ENCODE results near the gene SLC45A2.

SLC45A2 gene

DNA sequence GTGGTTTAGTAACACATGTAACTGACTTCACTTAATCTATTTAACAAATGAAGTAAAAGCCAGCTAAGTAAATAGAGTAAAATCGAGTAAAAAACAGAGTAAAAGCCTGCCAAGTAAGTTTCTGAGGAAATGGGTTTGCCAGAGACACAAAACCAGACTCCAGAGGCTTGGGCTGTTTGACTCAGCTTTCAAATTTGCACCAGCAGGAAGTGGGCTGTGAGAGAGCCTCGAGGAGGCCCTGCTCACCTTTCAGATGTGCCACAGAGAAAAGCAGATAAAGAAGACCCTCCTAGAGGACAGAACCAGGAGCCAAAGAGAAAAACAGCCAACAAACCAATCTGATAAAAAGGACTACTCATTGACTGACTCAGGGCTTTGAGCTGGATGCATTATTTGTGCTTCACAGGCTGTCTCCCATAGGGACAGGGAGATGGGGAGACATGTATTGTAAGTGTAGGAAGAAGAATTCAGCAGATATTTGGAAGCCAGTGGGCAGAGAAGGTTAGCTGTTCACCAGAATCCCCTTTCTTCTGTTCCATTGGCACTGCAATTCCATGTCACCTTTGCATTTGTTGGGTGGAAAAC, 37.7 kb upstream of the SLC45A2 start:
- no peaks in the 10 kb centered on the region for H3K79me2 ChIP-seq (ENCODE audit: insufficient read depth, low read length)
- no peaks in the 10 kb centered on the region for H3K9me2 ChIP-seq (ENCODE audit: low read depth, low read length)
- no peaks in the 10 kb centered on the region for H4K20me1 ChIP-seq (ENCODE audit: insufficient read depth, low read length)
- H3K9me3 ChIP-seq (ENCODE audit: low read length): no peaks in the 10 kb centered on the region
- no peak for TF ChIP-seq EZH2 (IDR thresholded peaks at IDR 0.05; ENCODE audit: borderline replicate concordance, low read length)
- TF ChIP-seq, protein P1, sequence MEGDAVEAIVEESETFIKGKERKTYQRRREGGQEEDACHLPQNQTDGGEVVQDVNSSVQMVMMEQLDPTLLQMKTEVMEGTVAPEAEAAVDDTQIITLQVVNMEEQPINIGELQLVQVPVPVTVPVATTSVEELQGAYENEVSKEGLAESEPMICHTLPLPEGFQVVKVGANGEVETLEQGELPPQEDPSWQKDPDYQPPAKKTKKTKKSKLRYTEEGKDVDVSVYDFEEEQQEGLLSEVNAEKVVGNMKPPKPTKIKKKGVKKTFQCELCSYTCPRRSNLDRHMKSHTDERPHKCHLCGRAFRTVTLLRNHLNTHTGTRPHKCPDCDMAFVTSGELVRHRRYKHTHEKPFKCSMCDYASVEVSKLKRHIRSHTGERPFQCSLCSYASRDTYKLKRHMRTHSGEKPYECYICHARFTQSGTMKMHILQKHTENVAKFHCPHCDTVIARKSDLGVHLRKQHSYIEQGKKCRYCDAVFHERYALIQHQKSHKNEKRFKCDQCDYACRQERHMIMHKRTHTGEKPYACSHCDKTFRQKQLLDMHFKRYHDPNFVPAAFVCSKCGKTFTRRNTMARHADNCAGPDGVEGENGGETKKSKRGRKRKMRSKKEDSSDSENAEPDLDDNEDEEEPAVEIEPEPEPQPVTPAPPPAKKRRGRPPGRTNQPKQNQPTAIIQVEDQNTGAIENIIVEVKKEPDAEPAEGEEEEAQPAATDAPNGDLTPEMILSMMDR (IDR thresholded peaks at IDR 0.05; ENCODE audit: low read length): no peak
- no peak overlapping the region for H3K4me2 ChIP-seq (ENCODE audit: low read length)
- no peaks in the 10 kb centered on the region for H3K27me3 ChIP-seq (ENCODE audit: insufficient read depth, low read length)
- H3K27ac ChIP-seq (ENCODE audit: low read depth, low read length, poor library complexity, severe bottlenecking): no peak overlapping the region
- H3K9ac ChIP-seq (ENCODE audit: low read length): no peak overlapping the region
- H3K36me3 ChIP-seq (ENCODE audit: insufficient read depth, low read length): no peaks in the 10 kb centered on the region
- H2AFZ ChIP-seq (ENCODE audit: low read length): no peak overlapping the region
- no peak overlapping the region for H3K4me3 ChIP-seq (ENCODE audit: low read depth, low read length, poor library complexity, severe bottlenecking)
- no peaks in the 10 kb centered on the region for H3F3A ChIP-seq (ENCODE audit: insufficient read depth, low read length)
- H3K4me1 ChIP-seq (ENCODE audit: insufficient read depth, low read length, severe bottlenecking): no peaks in the 10 kb centered on the region

DNA sequence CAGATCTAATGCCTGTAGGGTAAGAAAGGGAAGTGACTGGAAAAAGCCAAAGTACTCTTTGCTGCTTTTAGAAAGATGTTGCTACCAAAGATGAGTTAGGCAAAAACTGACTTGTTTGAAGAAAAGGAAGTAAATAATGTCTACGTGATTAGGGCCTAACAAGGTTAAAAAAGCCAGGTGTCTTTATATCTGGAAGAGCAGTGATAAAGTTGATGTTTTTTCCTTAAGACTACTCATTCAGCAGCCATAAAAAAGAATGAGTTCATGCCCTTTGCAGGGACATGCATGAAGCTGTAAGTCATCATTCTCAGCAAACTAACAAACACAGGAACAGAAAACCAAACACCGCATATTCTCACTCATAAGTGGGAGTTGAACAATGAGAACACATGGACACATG, 36.8 kb upstream of the SLC45A2 start:
- H3K4me1 ChIP-seq (ENCODE audit: insufficient read depth, low read length, severe bottlenecking): no peaks in the 10 kb centered on the region
- H3K27me3 ChIP-seq (ENCODE audit: insufficient read depth, low read length): no peaks in the 10 kb centered on the region
- no peaks in the 10 kb centered on the region for H3K36me3 ChIP-seq (ENCODE audit: insufficient read depth, low read length)
- no peak overlapping the region for H3K27ac ChIP-seq (ENCODE audit: low read depth, low read length, poor library complexity, severe bottlenecking)
- H3F3A ChIP-seq (ENCODE audit: insufficient read depth, low read length): no peaks in the 10 kb centered on the region
- H3K9ac ChIP-seq (ENCODE audit: low read length): no peak overlapping the region
- no peak overlapping the region for H3K4me2 ChIP-seq (ENCODE audit: low read length)
- H3K79me2 ChIP-seq (ENCODE audit: insufficient read depth, low read length): no peaks in the 10 kb centered on the region
- no peaks in the 10 kb centered on the region for H4K20me1 ChIP-seq (ENCODE audit: insufficient read depth, low read length)
- no peak overlapping the region for H3K4me3 ChIP-seq (ENCODE audit: low read depth, low read length, poor library complexity, severe bottlenecking)
- H3K9me2 ChIP-seq (ENCODE audit: low read depth, low read length): no peaks in the 10 kb centered on the region
- H3K9me3 ChIP-seq (ENCODE audit: low read length): no peaks in the 10 kb centered on the region
- TF ChIP-seq EZH2 (IDR thresholded peaks at IDR 0.05; ENCODE audit: borderline replicate concordance, low read length): no peak
- TF ChIP-seq, protein P1 (IDR thresholded peaks at IDR 0.05; ENCODE audit: low read length): no peak
- H2AFZ ChIP-seq (ENCODE audit: low read length): no peak overlapping the region

DNA sequence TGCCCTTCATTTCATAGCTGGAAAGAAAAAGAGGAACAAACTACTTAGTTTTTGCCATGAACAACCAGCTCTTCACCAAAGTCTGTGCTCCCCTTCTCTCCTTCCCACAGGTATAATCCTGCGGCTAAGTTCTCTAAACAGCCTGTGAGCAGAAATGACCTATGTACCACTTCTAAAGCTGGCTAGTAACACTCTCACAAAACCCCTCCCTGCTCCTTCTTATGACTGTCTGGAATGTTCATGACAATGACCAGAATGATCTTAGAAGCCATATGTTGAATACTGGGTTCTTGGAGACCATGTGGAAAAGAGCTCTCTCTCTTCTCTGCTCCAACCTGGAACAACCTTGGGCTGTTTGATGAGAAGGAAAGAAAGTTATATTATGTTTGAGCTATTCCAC, 36.2 kb upstream of the SLC45A2 start:
- H3K9ac ChIP-seq (ENCODE audit: low read length): no peak overlapping the region
- no peak overlapping the region for H3K4me3 ChIP-seq (ENCODE audit: low read depth, low read length, poor library complexity, severe bottlenecking)
- TF ChIP-seq, protein P1 (IDR thresholded peaks at IDR 0.05; ENCODE audit: low read length): no peak
- no peak for TF ChIP-seq EZH2 (IDR thresholded peaks at IDR 0.05; ENCODE audit: borderline replicate concordance, low read length)
- no peaks in the 10 kb centered on the region for H3K36me3 ChIP-seq (ENCODE audit: insufficient read depth, low read length)
- no peaks in the 10 kb centered on the region for H3K4me1 ChIP-seq (ENCODE audit: insufficient read depth, low read length, severe bottlenecking)
- H2AFZ ChIP-seq (ENCODE audit: low read length): no peak overlapping the region
- no peak overlapping the region for H3K27ac ChIP-seq (ENCODE audit: low read depth, low read length, poor library complexity, severe bottlenecking)
- H4K20me1 ChIP-seq (ENCODE audit: insufficient read depth, low read length): no peaks in the 10 kb centered on the region
- no peaks in the 10 kb centered on the region for H3K27me3 ChIP-seq (ENCODE audit: insufficient read depth, low read length)
- no peak overlapping the region for H3K4me2 ChIP-seq (ENCODE audit: low read length)
- H3F3A ChIP-seq (ENCODE audit: insufficient read depth, low read length): no peaks in the 10 kb centered on the region
- no peaks in the 10 kb centered on the region for H3K79me2 ChIP-seq (ENCODE audit: insufficient read depth, low read length)
- H3K9me2 ChIP-seq (ENCODE audit: low read depth, low read length): no peaks in the 10 kb centered on the region
- H3K9me3 ChIP-seq (ENCODE audit: low read length): no peaks in the 10 kb centered on the region

Measured in OCI-LY1 (cell line).